GM04503 (cell line): ENCODE data around the gene NLGN3.

ENCODE experiments used
- DNase-seq: peaks from one replicate; pipeline ENCODE4 v3.0.0-alpha.2; 2012; ENCODE audit warnings: low read depth

Gene NLGN3

DNA sequence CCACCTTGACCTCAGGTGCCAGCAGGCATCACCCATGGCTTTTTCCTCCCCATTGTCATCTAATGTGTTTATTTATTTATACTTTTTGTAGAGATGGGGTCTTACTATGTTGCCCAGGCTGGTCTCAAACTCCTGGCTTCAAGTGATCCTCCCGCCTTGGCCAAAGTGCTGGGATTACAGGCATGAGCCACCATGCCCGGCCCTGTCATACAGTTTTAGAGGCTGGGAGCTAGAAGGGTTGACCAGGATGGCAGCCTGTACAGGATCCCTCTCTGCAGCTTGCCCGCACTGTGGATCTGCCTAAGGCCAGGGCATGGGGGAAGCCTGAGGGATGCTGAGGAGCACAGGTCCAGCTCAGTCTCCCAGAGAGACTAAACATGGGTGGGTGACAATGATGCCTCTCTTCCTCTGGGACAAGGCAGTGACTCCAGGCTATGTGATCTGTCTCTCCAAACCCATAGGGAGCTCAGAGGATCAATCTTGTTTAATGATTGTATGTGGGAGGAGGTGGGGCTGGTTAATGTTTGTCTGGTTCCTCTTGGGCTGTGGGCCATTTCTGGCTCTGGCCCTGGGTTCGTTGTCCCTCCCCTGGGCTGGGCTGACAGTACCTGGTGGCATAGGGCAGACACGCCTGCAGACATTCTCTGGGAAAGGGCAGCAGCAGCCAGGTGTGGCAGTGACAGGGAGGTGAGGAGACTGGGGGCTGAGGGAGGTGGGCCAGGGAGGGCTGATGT lies 70.1 kb downstream of the NLGN3 start:
- DNase-seq, result no peak

DNA sequence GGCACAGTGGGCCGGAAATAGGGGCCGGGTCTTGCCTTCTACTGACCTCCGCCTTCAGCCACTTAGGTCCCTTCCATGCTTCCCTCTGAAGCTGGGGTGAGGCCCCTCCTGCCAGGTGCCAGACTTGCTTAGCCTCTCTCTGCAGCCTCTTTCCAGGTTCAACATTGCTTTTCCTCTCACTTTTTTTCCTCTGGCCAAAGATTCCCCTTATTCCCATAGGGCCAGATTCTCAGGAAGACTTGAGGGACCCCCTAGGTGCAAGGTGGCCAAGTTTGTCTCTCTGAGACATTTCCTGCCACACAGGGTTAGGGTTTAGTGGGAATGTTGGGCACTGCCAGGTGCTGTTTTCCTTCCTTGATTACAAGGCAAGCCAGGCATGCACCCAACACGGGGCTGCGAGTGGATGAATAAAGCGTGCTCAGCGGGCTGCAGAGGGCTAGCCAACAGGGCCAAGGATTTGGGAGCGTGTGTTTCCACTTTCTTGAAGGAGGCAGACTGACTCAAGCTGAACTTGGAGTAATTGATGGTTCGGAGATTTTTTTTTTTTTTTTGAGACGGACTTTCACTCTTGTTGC lies 70.8 kb downstream of the NLGN3 start:
- no peak for DNase-seq

DNA sequence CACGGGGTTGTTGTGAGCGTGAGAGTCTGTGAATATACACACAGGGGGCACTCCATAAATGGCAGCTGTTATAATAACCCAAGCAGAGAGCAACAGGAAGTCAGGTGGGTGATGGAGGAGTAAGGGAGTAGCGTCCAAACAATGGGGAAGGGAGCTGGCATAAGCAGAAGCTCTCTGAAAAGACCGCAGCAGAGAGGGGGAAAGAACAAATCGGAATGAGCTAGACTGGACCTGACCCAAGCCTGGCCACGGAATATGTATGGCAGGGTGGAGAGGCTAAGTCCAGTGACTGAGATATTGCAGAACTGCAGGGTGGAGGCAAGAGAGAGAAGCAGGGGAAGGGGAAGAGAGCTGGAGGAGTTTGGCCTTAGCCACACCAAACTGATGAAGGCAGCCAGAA lies 71.8 kb downstream of the NLGN3 start:
- DNase-seq, result no peak

DNA sequence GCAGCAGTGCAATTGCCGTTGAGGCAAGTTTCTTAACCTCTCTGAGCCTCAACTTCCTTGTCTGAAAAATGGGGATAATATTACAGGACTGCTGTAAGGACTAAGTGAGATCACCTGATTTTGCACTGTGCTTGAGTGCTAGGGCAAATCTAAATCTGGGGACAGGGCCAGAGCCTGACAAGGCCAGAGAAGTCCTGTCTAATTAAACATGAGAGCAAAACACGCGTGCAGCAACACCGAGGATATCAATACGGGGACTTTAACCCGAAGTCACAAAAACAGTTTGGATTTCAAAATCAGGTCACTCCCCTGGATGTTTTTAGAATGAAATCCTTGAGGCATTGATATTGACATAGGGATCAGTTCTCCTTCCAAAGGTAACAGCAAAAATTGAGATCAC lies 72.7 kb downstream of the NLGN3 start:
- DNase-seq, result no peak
